OCI-LY1 (cell line): ENCODE data around the gene NPW.
A peak's percentile ranks its signal among the peaks of the same experiment; 100 is the strongest.

Experiments used
- H2AFZ ChIP-seq: fragments of 200-600 bp; sonication (generic), shearing (Covaris generic); 2 replicates; pipeline ENCODE4 v1.6.0; 2014; ENCODE audit warnings: antibody characterized with exemption, mild to moderate bottlenecking, low read length
- H3F3A ChIP-seq: fragments of 200-600 bp; sonication (generic), shearing (Covaris generic); 2 replicates; pipeline ENCODE4 v1.6.0; 2014; ENCODE audit warnings: mild to moderate bottlenecking, antibody characterized with exemption, low read length, moderate library complexity; ENCODE audit not compliant: insufficient read depth
- H3K27ac ChIP-seq: fragments of 200-600 bp; sonication (generic); 2 replicates; pipeline ENCODE4 v1.5.1; 2014; ENCODE audit warnings: low read length, mixed run types, mild to moderate bottlenecking, low read depth; ENCODE audit not compliant: poor library complexity, severe bottlenecking
- H3K27me3 ChIP-seq: fragments of 200-600 bp; sonication (generic); 2 replicates; pipeline ENCODE4 v1.6.0; 2014; ENCODE audit warnings: antibody characterized with exemption, mild to moderate bottlenecking, low read length, moderate library complexity; ENCODE audit not compliant: insufficient read depth
- H3K36me3 ChIP-seq: fragments of 200-600 bp; sonication (generic); 2 replicates; pipeline ENCODE4 v1.6.1; 2014; ENCODE audit warnings: mild to moderate bottlenecking, antibody characterized with exemption, low read length, moderate library complexity, mixed read lengths; ENCODE audit not compliant: insufficient read depth
- H3K4me1 ChIP-seq: fragments of 200-600 bp; sonication (generic); 2 replicates; pipeline ENCODE4 v1.5.1; 2014; ENCODE audit warnings: mild to moderate bottlenecking, low read length, moderate library complexity; ENCODE audit not compliant: insufficient read depth, severe bottlenecking
- H3K4me2 ChIP-seq: fragments of 200-600 bp; sonication (generic), shearing (Covaris generic); 2 replicates; pipeline ENCODE4 v1.6.1; 2014; ENCODE audit warnings: low read length
- H3K4me3 ChIP-seq: fragments of 200-600 bp; sonication (generic); 2 replicates; pipeline ENCODE4 v1.5.1; 2014; ENCODE audit warnings: low read length, low read depth, mild to moderate bottlenecking, mixed read lengths; ENCODE audit not compliant: poor library complexity, severe bottlenecking
- H3K79me2 ChIP-seq: fragments of 200-600 bp; shearing (Covaris generic); 2 replicates; pipeline ENCODE4 v1.6.1; 2016; ENCODE audit warnings: mixed run types, low read length, mixed read lengths; ENCODE audit not compliant: insufficient read depth
- H3K9ac ChIP-seq: fragments of 200-600 bp; sonication (generic), shearing (Covaris generic); 2 replicates; pipeline ENCODE4 v1.6.1; 2014; ENCODE audit warnings: mild to moderate bottlenecking, low read length, mixed read lengths
- H3K9me2 ChIP-seq: fragments of 200-600 bp; sonication (generic), shearing (Covaris generic); 2 replicates; pipeline ENCODE4 v1.6.1; 2014; ENCODE audit warnings: low read depth, mild to moderate bottlenecking, low read length, mixed read lengths
- H3K9me3 ChIP-seq: fragments of 200-600 bp; shearing (Covaris generic); 2 replicates; pipeline ENCODE4 v1.6.1; 2014; ENCODE audit warnings: low read length, mixed read lengths
- H4K20me1 ChIP-seq: fragments of 200-600 bp; sonication (generic), shearing (Covaris generic); 2 replicates; pipeline ENCODE4 v1.6.0; 2016; ENCODE audit warnings: mild to moderate bottlenecking, low read length; ENCODE audit not compliant: insufficient read depth
- CTCF ChIP-seq: fragments of 200-600 bp; sonication (generic), shearing (Covaris generic); IDR thresholded peaks from 2 replicates; pipeline ENCODE4 v1.5.1; 2017; ENCODE audit warnings: mild to moderate bottlenecking, antibody characterized with exemption, low read length, moderate library complexity, mixed read lengths
- EZH2 ChIP-seq: fragments of 200-600 bp; sonication (generic), shearing (Covaris generic); IDR thresholded peaks from 2 replicates; pipeline ENCODE4 v1.8.0; 2017; ENCODE audit warnings: borderline replicate concordance, mixed run types, mild to moderate bottlenecking, antibody characterized with exemption, low read length, moderate library complexity, mixed read lengths

The NPW gene

GRCh38 chr16:2054543-2055245, 35.1 kb downstream of the NPW start:
- no peaks in the 10 kb centered on the region for H3K79me2 ChIP-seq
- no peaks in the 10 kb centered on the region for H4K20me1 ChIP-seq
- no peak overlapping the region for H3K4me3 ChIP-seq
- no peak overlapping the region for H3K9ac ChIP-seq
- H3K9me3 ChIP-seq = no peaks in the 10 kb centered on the region
- H3K27me3 ChIP-seq = no peaks in the 10 kb centered on the region
- peak overlapping the region; percentile 41 for H3K27ac ChIP-seq
- no peak for TF ChIP-seq CTCF
- TF ChIP-seq EZH2 = no peak
- no peaks in the 10 kb centered on the region for H3K9me2 ChIP-seq
- H2AFZ ChIP-seq = no peak overlapping the region
- no peaks in the 10 kb centered on the region for H3F3A ChIP-seq
- peaks cover 26% of the 10 kb centered on the region for H3K4me1 ChIP-seq
- no peak overlapping the region for H3K4me2 ChIP-seq
- H3K36me3 ChIP-seq = peaks cover 34% of the 10 kb centered on the region; the same call in 1 of the 2 replicates

GRCh38 chr16:2056077-2056476, 36.5 kb downstream of the NPW start:
- Histone ChIP-seq H3K27me3 (no peaks in the 10 kb centered on the region), H2AFZ (no peak overlapping the region)

GRCh38 chr16:2056681-2057407, 37.3 kb downstream of the NPW start:
- H3K36me3 ChIP-seq = peaks cover 30% of the 10 kb centered on the region
- no peak overlapping the region for H3K4me3 ChIP-seq
- no peak overlapping the region for H3K9ac ChIP-seq
- no peak overlapping the region for H3K27ac ChIP-seq
- H4K20me1 ChIP-seq = no peaks in the 10 kb centered on the region
- H3K79me2 ChIP-seq = no peaks in the 10 kb centered on the region
- no peaks in the 10 kb centered on the region for H3F3A ChIP-seq
- H3K4me2 ChIP-seq = no peak overlapping the region
- peaks cover 26% of the 10 kb centered on the region for H3K4me1 ChIP-seq
- H3K9me2 ChIP-seq = no peaks in the 10 kb centered on the region
- no peak overlapping the region for H2AFZ ChIP-seq
- no peaks in the 10 kb centered on the region for H3K9me3 ChIP-seq
- no peak for TF ChIP-seq EZH2
- TF ChIP-seq CTCF = no peak
- no peaks in the 10 kb centered on the region for H3K27me3 ChIP-seq

More at GRCh38 chr16:2056077-2056476, 36.5 kb downstream of the NPW start:
- no peak overlapping the region for H3K4me2 ChIP-seq
- no peaks in the 10 kb centered on the region for H3K9me2 ChIP-seq
- H3K4me1 ChIP-seq = peaks cover 26% of the 10 kb centered on the region
- no peak overlapping the region for H3K27ac ChIP-seq
- H3K79me2 ChIP-seq = no peaks in the 10 kb centered on the region
- H3K4me3 ChIP-seq = no peak overlapping the region
- no peaks in the 10 kb centered on the region for H4K20me1 ChIP-seq
- peaks cover 34% of the 10 kb centered on the region for H3K36me3 ChIP-seq
- no peaks in the 10 kb centered on the region for H3F3A ChIP-seq
- TF ChIP-seq EZH2 (no peak), CTCF (peak; percentile 43; the same call in 1 of the 2 replicates)
- H3K9me3 ChIP-seq = no peaks in the 10 kb centered on the region
- H3K9ac ChIP-seq = no peak overlapping the region
